ENCODE data around the gene EFR3B. TPM values are rescaled to one million over a fixed set of nuclear protein-coding genes. Genes with fewer than 3 reads are reported as not detected.
A peak's percentile ranks its signal among the peaks of the same experiment; 100 is the strongest.

Gene EFR3B
- total and polyA plus RNA-seq, 8 donors = 0.23 to 1.0 (median 0.49) TPM

DNA sequence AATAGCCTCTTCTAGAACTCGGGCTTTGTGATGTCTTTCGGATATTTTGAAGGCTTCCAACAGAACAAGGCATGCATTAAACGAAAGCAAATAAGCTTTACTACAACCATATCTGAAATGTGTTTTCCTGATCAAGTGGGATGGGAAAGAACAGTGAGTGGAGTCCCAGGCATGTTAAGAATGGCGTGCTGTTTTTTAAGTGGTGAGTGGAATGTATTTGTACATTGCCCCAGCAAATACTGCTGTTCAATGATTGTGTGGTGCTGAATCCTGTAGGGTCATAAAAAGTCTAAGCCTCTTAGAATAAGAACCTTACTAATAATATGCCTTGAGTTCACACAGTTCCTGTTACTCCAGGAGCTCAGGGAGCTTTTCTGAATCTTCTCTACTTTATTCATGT, 74.0 kb downstream of the EFR3B start:
- no peak for DNase-seq
- no peak for ATAC-seq
- H3K36me3 ChIP-seq = no peaks in the 10 kb centered on the region
- H3K27me3 ChIP-seq = no peaks in the 10 kb centered on the region
- intact Hi-C loops (cut with DNase I) = loop anchor here in 1 of 3 donors (10.0 kb wide), 1 partner anchor 51 kb away; no protein-coding TSS in a partner anchor
- WGBS, 2 donors = 82 to 84% methylated on average over 4 of the region's 4 CpGs
- H3K4me3 ChIP-seq = no peak overlapping the region
- H3K4me1 ChIP-seq = no peaks in the 10 kb centered on the region
- no peaks in the 10 kb centered on the region for H3K9me3 ChIP-seq
- TF ChIP-seq, protein P1, sequence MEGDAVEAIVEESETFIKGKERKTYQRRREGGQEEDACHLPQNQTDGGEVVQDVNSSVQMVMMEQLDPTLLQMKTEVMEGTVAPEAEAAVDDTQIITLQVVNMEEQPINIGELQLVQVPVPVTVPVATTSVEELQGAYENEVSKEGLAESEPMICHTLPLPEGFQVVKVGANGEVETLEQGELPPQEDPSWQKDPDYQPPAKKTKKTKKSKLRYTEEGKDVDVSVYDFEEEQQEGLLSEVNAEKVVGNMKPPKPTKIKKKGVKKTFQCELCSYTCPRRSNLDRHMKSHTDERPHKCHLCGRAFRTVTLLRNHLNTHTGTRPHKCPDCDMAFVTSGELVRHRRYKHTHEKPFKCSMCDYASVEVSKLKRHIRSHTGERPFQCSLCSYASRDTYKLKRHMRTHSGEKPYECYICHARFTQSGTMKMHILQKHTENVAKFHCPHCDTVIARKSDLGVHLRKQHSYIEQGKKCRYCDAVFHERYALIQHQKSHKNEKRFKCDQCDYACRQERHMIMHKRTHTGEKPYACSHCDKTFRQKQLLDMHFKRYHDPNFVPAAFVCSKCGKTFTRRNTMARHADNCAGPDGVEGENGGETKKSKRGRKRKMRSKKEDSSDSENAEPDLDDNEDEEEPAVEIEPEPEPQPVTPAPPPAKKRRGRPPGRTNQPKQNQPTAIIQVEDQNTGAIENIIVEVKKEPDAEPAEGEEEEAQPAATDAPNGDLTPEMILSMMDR (IDR thresholded peaks at IDR 0.05) = no peak
- H3K27ac ChIP-seq = no peak overlapping the region
- no peak for FAIRE-seq

DNA sequence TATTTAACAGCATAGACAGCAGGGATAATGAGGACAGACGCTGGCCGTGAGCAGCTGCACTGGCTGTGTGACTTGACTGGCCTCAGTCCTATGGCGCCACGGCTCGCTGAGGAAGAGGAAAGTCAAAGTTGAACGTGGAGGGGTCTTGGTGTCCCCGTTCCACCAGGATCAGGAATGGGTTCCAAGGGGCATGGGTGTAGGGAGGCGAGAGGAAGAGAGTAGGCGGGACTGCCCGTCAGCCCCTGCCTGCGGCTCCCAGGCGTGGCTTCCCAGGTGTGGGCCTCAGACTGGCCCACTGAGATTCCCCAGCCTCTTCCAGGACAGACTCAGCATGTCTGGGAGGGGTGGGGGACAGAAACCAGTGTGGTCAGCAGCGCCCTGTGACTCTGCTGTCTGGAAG, 75.1 kb downstream of the EFR3B start:
- Histone ChIP-seq H3K9me3 (no peaks in the 10 kb centered on the region), H3K4me3 (no peak overlapping the region), H3K27ac (no peak overlapping the region), H3K27me3 (no peaks in the 10 kb centered on the region), H3K4me1 (no peaks in the 10 kb centered on the region), H3K36me3 (no peaks in the 10 kb centered on the region)
- TF ChIP-seq, protein P1 (IDR thresholded peaks at IDR 0.05) = no peak
- WGBS, 2 donors = 88 to 90% methylated on average over 13 of the region's 13 CpGs
- FAIRE-seq (no peak), DNase-seq (no peak), ATAC-seq (no peak)
- intact Hi-C loops (cut with DNase I) = loop anchor here in 1 of 3 donors (10.0 kb wide), 1 partner anchor 52 kb away; no protein-coding TSS in a partner anchor

DNA sequence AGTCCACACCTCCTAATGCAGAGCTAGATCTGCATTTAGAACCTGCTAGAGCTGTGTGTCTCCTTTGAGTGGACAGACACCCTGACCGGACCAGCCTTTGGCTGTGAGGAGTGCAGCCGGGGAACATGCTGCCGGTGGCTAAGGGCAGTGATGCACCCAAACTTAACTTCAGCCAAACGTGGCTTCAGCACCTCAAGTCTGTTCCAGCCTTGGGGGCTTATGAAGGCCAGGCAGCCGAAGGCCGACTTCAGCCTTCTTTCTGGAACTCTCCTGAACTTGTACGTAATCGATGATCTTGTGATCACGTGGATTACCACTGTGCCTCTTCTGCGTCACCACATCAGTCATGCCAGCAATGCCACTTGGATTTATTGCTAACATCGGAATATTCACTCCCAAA, 77.4 kb downstream of the EFR3B start:
- Histone ChIP-seq H3K4me1 (no peaks in the 10 kb centered on the region), H3K4me3 (no peak overlapping the region), H3K36me3 (no peaks in the 10 kb centered on the region), H3K27ac (no peak overlapping the region), H3K9me3 (no peaks in the 10 kb centered on the region), H3K27me3 (no peaks in the 10 kb centered on the region)
- ATAC-seq (no peak), DNase-seq (no peak), FAIRE-seq (no peak)
- TF ChIP-seq, protein P1 (IDR thresholded peaks at IDR 0.05) = no peak
- 79 to 88% methylated on average over 11 of the region's 11 CpGs for WGBS, 2 donors
- intact Hi-C loops (cut with DNase I) = loop anchor here in 1 of 3 donors (10.0 kb wide), 1 partner anchor 54 kb away; no protein-coding TSS in a partner anchor

DNA sequence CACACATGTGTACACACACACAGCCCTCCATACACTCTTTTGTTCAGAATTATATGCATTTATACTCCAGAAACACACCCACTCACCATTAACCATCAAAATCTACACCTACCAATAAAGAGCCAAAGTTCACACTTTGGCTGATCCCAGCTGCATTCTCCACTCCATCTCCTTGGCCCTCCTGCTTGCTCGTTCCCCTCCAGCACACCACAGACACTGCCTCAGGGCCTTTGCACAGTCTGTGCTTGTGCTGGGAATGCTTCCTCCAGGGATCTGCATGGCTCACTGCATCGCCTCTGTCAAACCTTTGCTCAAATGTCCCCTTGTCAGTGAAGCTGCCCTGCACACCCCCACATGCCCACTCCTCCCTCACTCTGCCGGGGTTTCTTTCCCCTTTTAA, 80.5 kb downstream of the EFR3B start:
- Histone ChIP-seq H3K27me3 (no peaks in the 10 kb centered on the region), H3K36me3 (no peaks in the 10 kb centered on the region), H3K4me3 (no peak overlapping the region), H3K4me1 (no peaks in the 10 kb centered on the region), H3K9me3 (no peaks in the 10 kb centered on the region), H3K27ac (no peak overlapping the region)
- intact Hi-C loops (cut with DNase I) = no loop called here
- ATAC-seq (no peak), DNase-seq (no peak), FAIRE-seq (no peak)
- TF ChIP-seq, protein P1 (IDR thresholded peaks at IDR 0.05) = no peak
- WGBS, 2 donors = 83 to 93% methylated on average over 3 of the region's 3 CpGs

DNA sequence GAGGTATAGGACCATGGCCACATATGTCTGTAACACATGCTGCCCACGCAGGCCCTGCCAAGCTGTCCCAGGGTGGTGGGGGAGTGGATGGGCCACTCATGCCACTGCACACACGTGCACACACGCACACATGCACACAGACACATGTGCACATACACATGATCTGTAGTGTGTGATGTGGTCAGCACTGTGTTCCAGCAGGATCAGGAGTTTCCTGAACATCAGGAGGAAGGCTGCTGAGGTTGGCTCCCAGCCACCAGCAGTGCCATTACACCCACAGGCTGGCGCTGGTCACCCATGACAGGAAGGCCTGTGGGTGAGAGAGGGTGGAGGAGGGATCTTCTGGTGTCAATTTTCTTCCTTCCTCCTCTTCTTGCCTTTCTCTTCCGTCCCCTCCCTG, 81.8 kb downstream of the EFR3B start:
- FAIRE-seq = no peak
- intact Hi-C loops (cut with DNase I) = no loop called here
- H3K4me1 ChIP-seq = no peaks in the 10 kb centered on the region
- 69 to 89% methylated on average over 5 of the region's 5 CpGs for WGBS, 2 donors
- ATAC-seq = peak in 1 of 4 donors; percentile 12
- H3K4me3 ChIP-seq = no peak overlapping the region
- H3K9me3 ChIP-seq = no peaks in the 10 kb centered on the region
- no peaks in the 10 kb centered on the region for H3K36me3 ChIP-seq
- H3K27ac ChIP-seq = no peak overlapping the region
- DNase-seq = no peak
- TF ChIP-seq, protein P1 (IDR thresholded peaks at IDR 0.05) = no peak
- no peaks in the 10 kb centered on the region for H3K27me3 ChIP-seq
